WERI-Rb-1 (cell line): Measurements from ENCODE around the gene TANC1.

ENCODE experiments used
- DNase-seq: peaks from one replicate; pipeline ENCODE4 v3.0.0-alpha.2; 2020
- H3K27ac ChIP-seq: fragments of 250-450 bp; sonication (Bioruptor Pico); 2 replicates; pipeline ENCODE4 v1.5.1; 2020; ENCODE audit warnings: mild to moderate bottlenecking, moderate library complexity
- H3K27me3 ChIP-seq: fragments of 250-450 bp; sonication (Bioruptor Pico); 2 replicates; pipeline ENCODE4 v1.5.1; 2021; ENCODE audit warnings: mild to moderate bottlenecking, low read depth, moderate library complexity; ENCODE audit not compliant: insufficient read depth, severe bottlenecking
- H3K36me3 ChIP-seq: fragments of 250-450 bp; sonication (Bioruptor Pico); 2 replicates; pipeline ENCODE4 v1.5.1; 2020; ENCODE audit warnings: mild to moderate bottlenecking, moderate library complexity
- H3K4me3 ChIP-seq: 2 replicates; pipeline ENCODE4 v1.5.1; 2011; ENCODE audit warnings: low read depth, mild to moderate bottlenecking, control low read depth, low read length
- H3K9me3 ChIP-seq: fragments of 250-450 bp; sonication (Bioruptor Pico); 2 replicates; pipeline ENCODE4 v1.5.1; 2021; ENCODE audit warnings: mild to moderate bottlenecking, moderate library complexity; ENCODE audit not compliant: severe bottlenecking
- CTCF ChIP-seq: IDR thresholded peaks from 2 replicates; pipeline ENCODE4 v1.5.1; 2011; ENCODE audit warnings: low read depth, mild to moderate bottlenecking, control low read depth, inconsistent platforms, low read length

TANC1 gene

DNA sequence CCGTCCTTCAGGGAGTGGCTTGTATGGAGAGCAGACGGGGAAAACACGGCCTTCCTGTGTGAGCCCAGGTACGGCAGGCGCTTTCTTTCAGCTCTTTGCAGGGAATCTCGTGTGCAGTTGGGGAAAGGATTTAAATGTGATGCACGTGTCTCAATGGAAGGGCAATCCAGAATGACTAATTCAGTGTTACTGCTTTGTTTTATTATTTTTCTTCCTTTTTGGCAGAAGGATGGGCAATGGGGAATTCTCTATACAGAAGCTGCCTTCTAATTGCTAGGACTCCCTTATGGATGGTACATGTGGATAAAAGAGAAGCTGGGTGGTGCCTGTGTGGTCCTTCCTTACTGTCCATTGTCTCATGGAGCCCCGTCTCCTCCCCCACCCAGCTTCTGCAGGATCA, 210.7 kb downstream of the TANC1 start:
- Histone ChIP-seq H3K27me3 (no peaks in the 10 kb centered on the region), H3K27ac (no peak overlapping the region), H3K4me3 (no peak overlapping the region), H3K9me3 (no peaks in the 10 kb centered on the region), H3K36me3 (peaks cover 8% of the 10 kb centered on the region)
- DNase-seq: no peak
- no peak for TF ChIP-seq CTCF

- no peak for TF ChIP-seq CTCF
- Histone ChIP-seq H3K4me3 (no peak overlapping the region), H3K36me3 (peaks cover 8% of the 10 kb centered on the region), H3K27me3 (no peaks in the 10 kb centered on the region), H3K9me3 (no peaks in the 10 kb centered on the region), H3K27ac (no peak overlapping the region)
- no peak for DNase-seq
These were observed 211.3 kb downstream of the TANC1 start for GRCh38 chr2:159179696-159180095.

GRCh38 chr2:159183346-159183745, 214.9 kb downstream of the TANC1 start:
- H3K36me3 ChIP-seq: peaks cover 20% of the 10 kb centered on the region
- DNase-seq: no peak
- H3K27ac ChIP-seq: no peak overlapping the region
- no peak overlapping the region for H3K4me3 ChIP-seq
- no peaks in the 10 kb centered on the region for H3K9me3 ChIP-seq
- no peak for TF ChIP-seq CTCF
- H3K27me3 ChIP-seq: no peaks in the 10 kb centered on the region

DNA sequence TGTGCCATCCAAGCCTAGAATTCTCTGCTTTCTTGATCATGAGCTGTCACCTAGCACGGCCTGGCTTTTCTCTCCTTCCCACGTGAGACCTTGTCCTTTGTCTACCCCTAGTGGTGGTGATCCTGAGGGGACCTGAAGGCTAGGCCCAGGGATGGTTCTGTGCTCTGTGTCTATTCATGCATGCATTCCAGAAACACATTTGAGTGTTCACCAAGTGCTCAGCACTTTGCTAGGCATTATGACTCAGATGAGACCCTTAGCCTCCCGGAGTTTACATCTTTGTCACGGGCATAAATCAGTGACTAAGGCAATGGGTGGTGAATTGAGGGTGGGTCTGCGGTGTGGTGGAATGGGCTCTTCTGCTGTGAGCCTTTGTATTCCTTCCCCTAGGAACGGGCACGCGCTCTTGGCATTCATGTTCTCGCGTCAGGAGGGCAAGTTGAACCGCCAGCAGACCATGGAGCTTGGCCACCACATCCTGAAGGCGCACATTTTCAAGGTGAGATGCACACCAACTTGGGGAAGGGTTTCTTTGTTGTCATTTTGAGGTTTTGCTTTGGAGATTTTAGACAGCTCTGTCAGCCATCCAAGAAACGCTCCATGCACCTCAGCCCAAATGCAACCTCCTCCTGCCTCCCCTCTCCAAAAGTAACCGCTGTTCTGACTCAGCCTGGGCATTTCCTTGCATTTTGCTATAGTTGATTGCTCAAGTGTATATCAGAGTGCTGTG, 217.1 kb downstream of the TANC1 start:
- peak; percentile 82 for TF ChIP-seq CTCF
- no peaks in the 10 kb centered on the region for H3K9me3 ChIP-seq
- no peaks in the 10 kb centered on the region for H3K27me3 ChIP-seq
- H3K36me3 ChIP-seq: peaks cover 15% of the 10 kb centered on the region; the same call in 1 of the 2 replicates
- H3K27ac ChIP-seq: no peak overlapping the region
- H3K4me3 ChIP-seq: no peak overlapping the region
- peak; percentile 41 for DNase-seq

GRCh38 chr2:159186462-159186861, 218.0 kb downstream of the TANC1 start:
- DNase-seq: no peak
- Histone ChIP-seq H3K9me3 (no peaks in the 10 kb centered on the region), H3K27ac (no peak overlapping the region), H3K4me3 (no peak overlapping the region), H3K27me3 (no peaks in the 10 kb centered on the region), H3K36me3 (peaks cover 15% of the 10 kb centered on the region; the same call in 1 of the 2 replicates)
- no peak for TF ChIP-seq CTCF

- H3K36me3 ChIP-seq: peaks cover 15% of the 10 kb centered on the region; the same call in 1 of the 2 replicates
- TF ChIP-seq CTCF: no peak
- H3K27me3 ChIP-seq: no peaks in the 10 kb centered on the region
- no peak for DNase-seq
- no peak overlapping the region for H3K27ac ChIP-seq
- no peaks in the 10 kb centered on the region for H3K9me3 ChIP-seq
- H3K4me3 ChIP-seq: no peak overlapping the region
These were observed 218.7 kb downstream of the TANC1 start for GRCh38 chr2:159187106-159187505.
